ENCODE measurements around the gene MRPL14. TPM values are rescaled to one million over a fixed set of nuclear protein-coding genes. Genes with fewer than 3 reads are reported as not detected.

Gene MRPL14
- polyA plus RNA-seq, 1 donor, result 33.7 TPM

DNA sequence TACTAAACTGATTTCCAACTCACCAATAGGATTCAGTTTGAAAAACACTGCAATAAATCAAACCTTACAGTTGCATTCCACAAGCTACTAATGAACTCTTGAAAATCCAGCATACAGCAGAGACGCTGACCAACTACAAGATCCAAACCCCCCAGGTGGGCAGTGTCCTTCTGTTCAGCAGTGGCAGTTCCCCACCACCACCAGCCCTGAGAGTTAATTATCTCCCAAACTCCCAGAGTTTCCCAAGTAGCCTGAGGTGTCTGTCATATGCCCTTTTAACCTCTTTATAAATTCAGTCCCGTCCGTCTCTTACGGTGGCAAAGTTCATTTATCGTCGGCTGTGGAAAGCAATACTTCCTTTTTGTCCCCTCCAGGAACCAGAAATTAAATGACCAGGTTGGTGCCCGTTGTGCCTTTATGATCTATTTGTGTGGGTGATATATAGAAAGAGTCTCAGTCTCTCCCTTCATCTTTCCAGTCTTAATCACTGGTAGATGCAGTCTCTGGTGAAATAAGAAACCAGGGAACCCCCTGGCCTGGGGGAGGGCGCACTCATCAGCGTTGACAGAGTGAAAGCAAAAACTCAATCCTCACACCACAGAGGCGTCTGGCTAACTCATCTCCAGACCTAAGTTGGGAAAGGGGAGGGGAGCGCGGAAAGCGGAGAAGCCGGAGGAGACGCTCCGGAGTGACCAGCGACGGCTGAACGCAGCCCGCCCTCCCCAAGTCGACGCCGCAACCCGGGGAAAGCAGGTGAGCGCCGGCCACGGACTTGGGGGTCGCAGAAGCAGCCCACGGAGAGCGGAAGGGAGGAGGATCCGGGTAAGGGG, 717 bp downstream of the MRPL14 start:
- DNase-seq, result peak; percentile 66

DNA sequence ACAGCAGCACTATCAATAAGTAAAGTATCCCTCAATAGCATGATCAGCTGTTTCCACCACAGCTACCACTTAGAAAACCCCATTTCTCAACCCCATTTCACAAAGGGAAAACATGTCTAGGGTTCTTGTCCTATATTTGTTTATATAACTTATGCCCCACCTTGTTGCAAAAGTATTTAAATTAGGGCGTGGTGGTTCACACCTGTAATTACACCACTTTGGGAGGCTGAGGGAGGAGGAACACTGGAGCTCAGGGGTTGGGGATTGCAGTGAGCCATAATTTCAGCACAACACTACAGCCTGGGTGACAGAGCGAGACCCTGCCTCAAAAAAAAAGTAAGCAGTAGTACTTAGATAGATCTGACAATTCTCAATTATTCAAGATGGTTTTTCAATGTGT, 3.7 kb downstream of the MRPL14 start:
- DNase-seq, result no peak

- no peak for DNase-seq
These were observed 4.5 kb downstream of the MRPL14 start for GRCh38 chr6:44122801-44123200.

GRCh38 chr6:44120692-44121443, 6.4 kb downstream of the MRPL14 start:
- no peak for DNase-seq

GRCh38 chr6:44119704-44120262, 7.5 kb downstream of the MRPL14 start:
- no peak for DNase-seq

GRCh38 chr6:44117397-44118128, 9.7 kb downstream of the MRPL14 start:
- no peak for DNase-seq

DNA sequence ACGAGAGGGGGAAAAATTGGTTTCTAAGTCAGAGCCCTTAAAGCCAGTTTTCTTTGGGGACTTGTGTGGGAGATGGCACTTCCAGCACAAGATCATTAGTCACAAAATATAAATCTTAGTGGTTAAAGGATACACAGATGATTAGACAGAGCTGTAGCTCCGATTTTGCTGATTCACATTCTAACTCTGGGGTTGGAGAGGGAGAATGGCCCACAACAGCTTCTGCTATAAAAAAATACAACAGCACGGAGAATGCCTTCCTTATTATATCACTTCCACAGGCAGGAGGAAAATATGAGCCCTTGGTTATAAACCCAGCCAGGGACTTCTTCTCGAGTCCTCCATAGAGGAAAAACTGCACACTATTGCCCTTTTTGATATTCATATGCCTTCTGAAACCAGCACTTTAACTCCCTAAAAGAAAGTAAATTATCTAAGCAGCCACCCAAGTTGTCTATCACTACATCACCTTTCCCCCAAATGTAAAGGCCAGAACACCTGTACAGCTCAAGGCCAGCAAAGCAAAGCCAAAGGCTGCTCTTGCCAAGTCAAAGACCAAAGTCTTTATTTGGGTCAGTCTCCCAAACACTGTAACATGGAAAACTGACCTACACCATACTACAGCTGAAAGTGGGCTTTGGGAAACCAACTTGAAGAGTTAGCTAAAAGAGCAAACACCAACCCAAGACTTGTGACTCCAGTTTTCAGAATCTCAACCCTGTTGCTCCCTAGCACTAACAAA, 10.4 kb downstream of the MRPL14 start:
- no peak for DNase-seq

- no peak for DNase-seq
These were observed 11.4 kb downstream of the MRPL14 start for GRCh38 chr6:44115866-44116265.

DNA sequence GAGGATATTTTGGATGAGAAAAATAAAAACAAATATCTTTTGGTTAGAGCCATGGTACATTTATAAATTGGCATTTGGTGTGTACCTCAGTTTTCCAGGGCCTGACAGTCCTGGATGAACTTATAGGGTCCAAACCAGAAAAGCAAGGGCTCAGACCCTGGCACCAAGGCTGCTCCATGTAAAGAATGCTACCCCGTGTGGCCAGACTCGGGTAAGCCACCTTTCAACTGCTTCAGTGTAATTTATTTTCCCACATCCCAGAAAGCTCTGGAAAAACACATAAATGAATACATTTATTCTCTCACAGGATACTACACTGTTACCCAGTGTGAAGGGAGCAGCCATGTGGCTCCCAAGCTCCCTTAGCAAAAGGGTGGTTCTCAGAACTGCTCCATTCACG, 13.8 kb downstream of the MRPL14 start:
- DNase-seq, result no peak

GRCh38 chr6:44111434-44112417, 15.5 kb downstream of the MRPL14 start:
- DNase-seq, result no peak

DNA sequence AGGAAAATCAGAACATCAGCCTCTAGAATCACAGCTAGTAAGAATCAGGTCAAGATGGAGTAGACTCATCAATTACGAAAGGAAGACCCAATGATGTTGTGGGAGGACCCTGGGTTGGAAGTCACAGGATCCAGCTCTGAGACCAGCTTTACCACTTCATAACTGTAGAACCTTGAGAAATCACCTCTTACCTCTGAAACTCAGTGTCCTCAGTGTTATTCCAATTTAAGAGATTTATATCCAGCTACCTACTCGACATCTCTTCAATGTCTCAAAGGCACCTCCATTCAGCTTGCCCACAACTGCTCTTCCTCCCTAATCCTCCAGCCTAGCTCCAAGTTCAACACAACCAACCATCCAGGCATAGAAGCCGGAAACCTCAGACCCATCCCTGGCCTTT, 16.3 kb downstream of the MRPL14 start:
- no peak for DNase-seq

DNA sequence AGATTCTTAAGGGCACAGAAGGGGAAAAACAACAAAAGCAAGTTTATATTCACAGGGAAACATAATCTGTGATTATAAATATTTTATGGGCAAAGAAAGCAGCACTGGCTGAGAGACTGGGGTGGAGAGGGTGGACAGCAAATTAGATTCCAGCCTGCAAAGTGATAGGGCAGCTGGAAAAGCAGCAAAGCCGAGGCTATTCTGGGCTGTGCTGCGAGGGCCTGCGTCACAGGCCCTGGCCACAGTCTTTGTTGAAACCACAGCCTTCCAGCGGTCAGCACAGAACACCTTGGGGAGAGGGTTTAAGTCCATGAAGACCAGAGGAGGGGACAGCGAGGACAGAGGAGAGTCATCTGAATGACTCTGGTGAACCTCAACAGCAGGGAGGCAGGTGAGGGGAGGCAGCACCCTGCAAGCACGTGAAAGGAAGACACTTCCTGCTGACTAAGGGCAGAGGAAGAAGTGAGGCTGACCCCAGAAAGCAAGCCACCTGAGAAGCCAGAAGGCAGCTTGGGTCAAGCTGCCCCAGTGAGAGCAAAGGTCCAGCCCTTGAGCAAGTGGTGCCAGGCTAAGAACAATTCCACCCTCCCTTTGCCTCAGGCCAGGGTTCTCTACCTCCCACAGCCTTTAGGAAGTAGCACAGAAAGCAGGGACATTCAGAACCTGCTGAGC, 17.1 kb downstream of the MRPL14 start:
- DNase-seq, result no peak

DNA sequence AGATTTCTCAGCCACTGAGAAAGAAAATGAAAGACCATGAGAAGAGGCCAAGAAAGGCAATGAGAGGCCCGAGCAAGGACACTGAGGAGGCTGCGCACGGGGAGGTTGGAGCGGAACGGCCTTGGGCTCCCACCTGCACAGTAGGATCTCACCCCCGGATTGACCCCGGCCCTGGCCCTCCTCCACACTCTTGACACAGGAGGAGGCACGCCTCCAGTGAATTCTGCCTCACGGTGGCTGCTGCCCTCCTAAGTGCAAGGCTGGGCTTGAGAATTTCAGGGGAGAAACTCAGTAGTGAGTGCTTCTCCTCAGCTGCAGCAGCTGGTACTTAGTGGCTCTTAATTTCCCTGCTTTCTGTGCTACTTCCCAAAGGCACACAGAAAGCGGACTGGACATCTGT, 18.0 kb downstream of the MRPL14 start:
- DNase-seq, result no peak

- DNase-seq, result no peak
These were observed 18.8 kb downstream of the MRPL14 start for GRCh38 chr6:44108471-44108870.

- DNase-seq, result no peak
These were observed 20.2 kb downstream of the MRPL14 start for GRCh38 chr6:44107017-44107416.

DNA sequence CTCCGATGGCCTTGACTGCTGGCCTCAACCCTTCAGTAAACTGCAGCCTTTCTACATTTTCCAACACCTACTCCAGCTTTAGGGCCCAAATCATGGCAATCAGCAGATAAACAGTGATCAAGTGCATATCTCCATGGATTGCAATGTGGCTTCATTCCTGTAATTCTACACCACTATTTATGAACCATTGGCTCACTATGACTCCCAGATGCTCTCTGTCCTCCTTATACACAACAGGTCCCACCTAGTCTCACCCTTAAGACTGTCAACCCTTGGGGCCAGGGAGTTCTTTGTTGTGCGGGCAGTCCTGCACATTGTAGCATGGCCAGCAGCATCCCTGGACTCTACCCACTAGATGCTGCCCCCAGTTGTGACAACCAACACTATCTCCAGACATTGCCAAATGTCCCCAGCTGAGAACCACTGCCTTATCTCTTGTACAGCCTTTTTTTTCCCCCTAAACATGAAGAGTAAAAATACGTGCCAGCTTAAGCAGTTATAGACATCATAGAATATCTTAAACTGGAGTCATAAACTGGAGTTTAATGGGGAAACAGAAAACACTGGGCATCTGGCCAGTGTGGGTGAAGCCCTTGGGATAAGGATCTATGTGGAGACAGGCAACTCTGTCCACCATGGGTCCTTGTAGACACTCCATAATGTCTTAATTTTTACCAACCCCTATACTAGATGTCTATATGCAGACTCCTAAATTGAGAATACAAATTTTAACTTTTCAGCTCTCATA, 21.1 kb downstream of the MRPL14 start:
- no peak for DNase-seq

DNA sequence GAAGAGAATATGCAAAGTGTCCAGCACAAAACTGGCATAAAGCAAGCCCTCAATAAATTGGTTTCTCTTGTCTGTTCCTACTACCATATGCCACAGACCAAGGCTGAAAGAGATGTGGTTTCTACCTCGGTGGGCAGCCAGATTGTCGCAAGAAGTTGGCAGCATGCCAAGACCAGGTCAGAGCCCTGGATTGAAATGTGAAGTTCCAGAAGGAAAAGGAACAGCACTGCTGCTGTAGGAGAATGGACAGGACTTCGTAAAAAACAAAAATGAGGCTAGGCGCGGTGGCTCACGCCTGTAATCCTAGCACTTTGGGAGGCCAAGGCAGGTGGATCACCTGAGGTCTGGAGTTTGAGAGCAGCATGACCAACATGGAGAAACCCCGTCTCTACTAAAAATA, 22.1 kb downstream of the MRPL14 start:
- DNase-seq, result no peak

GRCh38 chr6:44104481-44105021, 22.7 kb downstream of the MRPL14 start:
- no peak for DNase-seq

- DNase-seq, result no peak
These were observed 24.7 kb downstream of the MRPL14 start for GRCh38 chr6:44102527-44102926.
